ENCODE measurements around the gene SEC14L3.

SEC14L3 gene

DNA sequence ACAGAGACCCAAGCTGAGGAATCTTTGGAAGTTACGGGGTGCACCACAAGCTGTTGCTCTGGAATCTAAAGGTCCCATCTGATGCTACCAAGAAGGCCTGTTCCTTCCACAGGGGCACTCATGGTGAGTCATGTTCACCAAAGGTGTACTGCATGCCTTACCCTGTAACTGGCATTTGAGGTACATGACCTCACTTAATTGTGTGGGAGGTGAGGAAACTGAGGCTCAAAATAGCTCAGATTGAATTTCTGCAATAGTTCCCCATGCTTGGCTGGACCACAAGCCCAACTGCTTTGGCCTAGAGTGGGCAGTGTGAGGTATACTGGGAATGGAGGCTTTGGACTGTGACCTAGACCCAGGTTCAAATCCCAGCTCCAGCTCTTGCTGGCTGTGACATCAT lies 38.0 kb downstream of the SEC14L3 start:
- Histone ChIP-seq H3K9me2 (replicated peaks; ENCODE audit: insufficient read depth, low read length) (no peaks in the 10 kb centered on the region), H3F3A (ENCODE audit: insufficient read depth) (peaks cover 11% of the 10 kb centered on the region), H3K36me3 (ENCODE audit: low read length) (no peaks in the 10 kb centered on the region), H3K9ac (ENCODE audit: low read length) (no peak overlapping the region), H3K79me2 (ENCODE audit: insufficient read depth, low read length) (no peaks in the 10 kb centered on the region), H3K27ac (ENCODE audit: low read depth, low read length) (no peak overlapping the region), H3K4me2 (ENCODE audit: low read depth, low read length, poor library complexity, severe bottlenecking) (no peak overlapping the region), H3K27me3 (ENCODE audit: low read length) (no peaks in the 10 kb centered on the region), H4K20me1 (ENCODE audit: low read depth, low read length) (no peaks in the 10 kb centered on the region), H3K4me3 (ENCODE audit: insufficient read depth, low read length, poor library complexity, severe bottlenecking) (no peak overlapping the region), H3K9me3 (ENCODE audit: insufficient read depth, low read length) (no peaks in the 10 kb centered on the region), H2AFZ (ENCODE audit: low read depth, low read length, severe bottlenecking) (no peak overlapping the region)
- no peak for TF ChIP-seq EZH2phosphoT487 (conservative IDR thresholded peaks at IDR 0.05; ENCODE audit: low read length)
- TF ChIP-seq, protein P1, sequence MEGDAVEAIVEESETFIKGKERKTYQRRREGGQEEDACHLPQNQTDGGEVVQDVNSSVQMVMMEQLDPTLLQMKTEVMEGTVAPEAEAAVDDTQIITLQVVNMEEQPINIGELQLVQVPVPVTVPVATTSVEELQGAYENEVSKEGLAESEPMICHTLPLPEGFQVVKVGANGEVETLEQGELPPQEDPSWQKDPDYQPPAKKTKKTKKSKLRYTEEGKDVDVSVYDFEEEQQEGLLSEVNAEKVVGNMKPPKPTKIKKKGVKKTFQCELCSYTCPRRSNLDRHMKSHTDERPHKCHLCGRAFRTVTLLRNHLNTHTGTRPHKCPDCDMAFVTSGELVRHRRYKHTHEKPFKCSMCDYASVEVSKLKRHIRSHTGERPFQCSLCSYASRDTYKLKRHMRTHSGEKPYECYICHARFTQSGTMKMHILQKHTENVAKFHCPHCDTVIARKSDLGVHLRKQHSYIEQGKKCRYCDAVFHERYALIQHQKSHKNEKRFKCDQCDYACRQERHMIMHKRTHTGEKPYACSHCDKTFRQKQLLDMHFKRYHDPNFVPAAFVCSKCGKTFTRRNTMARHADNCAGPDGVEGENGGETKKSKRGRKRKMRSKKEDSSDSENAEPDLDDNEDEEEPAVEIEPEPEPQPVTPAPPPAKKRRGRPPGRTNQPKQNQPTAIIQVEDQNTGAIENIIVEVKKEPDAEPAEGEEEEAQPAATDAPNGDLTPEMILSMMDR (IDR thresholded peaks at IDR 0.05; ENCODE audit: insufficient read depth, low read length, poor library complexity, severe bottlenecking) = no peak

DNA sequence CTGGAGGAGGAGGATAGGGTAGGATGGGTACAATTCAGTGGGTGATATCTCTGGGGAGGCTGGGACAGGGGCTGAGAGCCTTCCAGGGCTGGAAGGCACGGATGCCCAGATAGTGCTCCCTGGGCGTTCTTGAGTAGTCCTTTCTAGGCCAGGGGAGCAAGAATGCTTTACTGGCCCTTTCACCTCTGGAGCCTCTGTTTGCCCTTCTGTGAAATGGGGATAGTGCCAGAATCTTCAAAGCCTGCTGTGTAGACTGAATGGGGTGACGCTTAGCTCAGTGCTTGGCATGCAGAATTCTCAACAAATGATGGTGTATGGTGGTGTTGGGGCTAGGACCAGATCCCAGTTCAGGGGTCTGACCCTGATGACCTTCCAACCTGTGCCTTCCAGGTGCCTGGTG lies 38.6 kb downstream of the SEC14L3 start:
- no peak overlapping the region for H3K27ac ChIP-seq (ENCODE audit: low read depth, low read length)
- H3K4me3 ChIP-seq (ENCODE audit: insufficient read depth, low read length, poor library complexity, severe bottlenecking) = no peak overlapping the region
- H3K9ac ChIP-seq (ENCODE audit: low read length) = no peak overlapping the region
- H3K79me2 ChIP-seq (ENCODE audit: insufficient read depth, low read length) = no peaks in the 10 kb centered on the region
- peaks cover 11% of the 10 kb centered on the region for H3F3A ChIP-seq (ENCODE audit: insufficient read depth)
- H2AFZ ChIP-seq (ENCODE audit: low read depth, low read length, severe bottlenecking) = no peak overlapping the region
- no peaks in the 10 kb centered on the region for H3K9me2 ChIP-seq (replicated peaks; ENCODE audit: insufficient read depth, low read length)
- H3K9me3 ChIP-seq (ENCODE audit: insufficient read depth, low read length) = no peaks in the 10 kb centered on the region
- TF ChIP-seq, protein P1 (IDR thresholded peaks at IDR 0.05; ENCODE audit: insufficient read depth, low read length, poor library complexity, severe bottlenecking) = no peak
- no peak for TF ChIP-seq EZH2phosphoT487 (conservative IDR thresholded peaks at IDR 0.05; ENCODE audit: low read length)
- no peaks in the 10 kb centered on the region for H4K20me1 ChIP-seq (ENCODE audit: low read depth, low read length)
- H3K4me2 ChIP-seq (ENCODE audit: low read depth, low read length, poor library complexity, severe bottlenecking) = no peak overlapping the region
- no peaks in the 10 kb centered on the region for H3K27me3 ChIP-seq (ENCODE audit: low read length)
- H3K36me3 ChIP-seq (ENCODE audit: low read length) = no peaks in the 10 kb centered on the region

DNA sequence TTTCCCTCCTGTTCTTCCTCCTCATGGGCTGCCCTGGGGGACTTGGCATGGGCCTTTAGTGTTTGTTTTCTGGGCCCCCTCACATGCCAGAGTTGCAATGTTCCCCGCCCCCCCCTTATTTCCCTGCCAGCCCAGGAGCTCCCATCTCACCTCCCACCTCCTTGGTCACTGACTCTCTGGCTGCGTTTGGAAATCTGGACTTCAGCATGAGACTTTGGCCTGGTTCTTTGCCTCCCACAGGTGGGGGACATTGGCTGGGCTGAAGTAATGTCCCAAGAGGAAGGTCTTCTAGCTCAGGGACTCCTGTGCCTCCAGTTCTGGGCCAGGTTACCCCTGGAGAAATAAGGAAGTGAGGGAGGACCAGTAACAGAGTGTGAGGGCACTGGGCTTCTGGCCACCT lies 39.3 kb downstream of the SEC14L3 start:
- Histone ChIP-seq H3K4me3 (ENCODE audit: insufficient read depth, low read length, poor library complexity, severe bottlenecking) (no peak overlapping the region), H3K27me3 (ENCODE audit: low read length) (no peaks in the 10 kb centered on the region), H3K36me3 (ENCODE audit: low read length) (no peaks in the 10 kb centered on the region), H3K9me3 (ENCODE audit: insufficient read depth, low read length) (no peaks in the 10 kb centered on the region), H3K9ac (ENCODE audit: low read length) (no peak overlapping the region), H3F3A (ENCODE audit: insufficient read depth) (peaks cover 12% of the 10 kb centered on the region), H4K20me1 (ENCODE audit: low read depth, low read length) (no peaks in the 10 kb centered on the region), H3K4me2 (ENCODE audit: low read depth, low read length, poor library complexity, severe bottlenecking) (no peak overlapping the region), H3K27ac (ENCODE audit: low read depth, low read length) (no peak overlapping the region), H3K9me2 (replicated peaks; ENCODE audit: insufficient read depth, low read length) (no peaks in the 10 kb centered on the region), H3K79me2 (ENCODE audit: insufficient read depth, low read length) (no peaks in the 10 kb centered on the region), H2AFZ (ENCODE audit: low read depth, low read length, severe bottlenecking) (no peak overlapping the region)
- no peak for TF ChIP-seq EZH2phosphoT487 (conservative IDR thresholded peaks at IDR 0.05; ENCODE audit: low read length)
- TF ChIP-seq, protein P1 (IDR thresholded peaks at IDR 0.05; ENCODE audit: insufficient read depth, low read length, poor library complexity, severe bottlenecking) = no peak

Data from SU-DHL-6 (cell line).